Hepatocyte (in vitro differentiated cells): Measurements from ENCODE around the gene TCF4.

ENCODE experiments used
- EZH2 ChIP-seq: fragments of 200-600 bp; sonication (generic); IDR thresholded peaks from 2 replicates; pipeline ENCODE4 v1.6.1; 2016; ENCODE audit warnings: antibody characterized with exemption, mild to moderate bottlenecking, borderline replicate concordance
- TF ChIP-seq, protein P1 (sequence below): fragments of 200-600 bp; sonication (generic); IDR thresholded peaks from 2 replicates; pipeline ENCODE4 v1.5.1; 2016; ENCODE audit warnings: antibody characterized with exemption, mild to moderate bottlenecking; ENCODE audit not compliant: poor library complexity

- TF ChIP-seq EZH2 = no peak
- TF ChIP-seq, protein P1, sequence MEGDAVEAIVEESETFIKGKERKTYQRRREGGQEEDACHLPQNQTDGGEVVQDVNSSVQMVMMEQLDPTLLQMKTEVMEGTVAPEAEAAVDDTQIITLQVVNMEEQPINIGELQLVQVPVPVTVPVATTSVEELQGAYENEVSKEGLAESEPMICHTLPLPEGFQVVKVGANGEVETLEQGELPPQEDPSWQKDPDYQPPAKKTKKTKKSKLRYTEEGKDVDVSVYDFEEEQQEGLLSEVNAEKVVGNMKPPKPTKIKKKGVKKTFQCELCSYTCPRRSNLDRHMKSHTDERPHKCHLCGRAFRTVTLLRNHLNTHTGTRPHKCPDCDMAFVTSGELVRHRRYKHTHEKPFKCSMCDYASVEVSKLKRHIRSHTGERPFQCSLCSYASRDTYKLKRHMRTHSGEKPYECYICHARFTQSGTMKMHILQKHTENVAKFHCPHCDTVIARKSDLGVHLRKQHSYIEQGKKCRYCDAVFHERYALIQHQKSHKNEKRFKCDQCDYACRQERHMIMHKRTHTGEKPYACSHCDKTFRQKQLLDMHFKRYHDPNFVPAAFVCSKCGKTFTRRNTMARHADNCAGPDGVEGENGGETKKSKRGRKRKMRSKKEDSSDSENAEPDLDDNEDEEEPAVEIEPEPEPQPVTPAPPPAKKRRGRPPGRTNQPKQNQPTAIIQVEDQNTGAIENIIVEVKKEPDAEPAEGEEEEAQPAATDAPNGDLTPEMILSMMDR = no peak
These were observed 206.7 kb downstream of the TCF4 start for GRCh38 chr18:55381277-55381676.
